ENCODE data around the gene KLHL8. TPM values are rescaled to one million over a fixed set of nuclear protein-coding genes. Genes with fewer than 3 reads are reported as not detected.

KLHL8 gene
- total RNA-seq, 1 donor from 2014 or later: 15.2 TPM

DNA sequence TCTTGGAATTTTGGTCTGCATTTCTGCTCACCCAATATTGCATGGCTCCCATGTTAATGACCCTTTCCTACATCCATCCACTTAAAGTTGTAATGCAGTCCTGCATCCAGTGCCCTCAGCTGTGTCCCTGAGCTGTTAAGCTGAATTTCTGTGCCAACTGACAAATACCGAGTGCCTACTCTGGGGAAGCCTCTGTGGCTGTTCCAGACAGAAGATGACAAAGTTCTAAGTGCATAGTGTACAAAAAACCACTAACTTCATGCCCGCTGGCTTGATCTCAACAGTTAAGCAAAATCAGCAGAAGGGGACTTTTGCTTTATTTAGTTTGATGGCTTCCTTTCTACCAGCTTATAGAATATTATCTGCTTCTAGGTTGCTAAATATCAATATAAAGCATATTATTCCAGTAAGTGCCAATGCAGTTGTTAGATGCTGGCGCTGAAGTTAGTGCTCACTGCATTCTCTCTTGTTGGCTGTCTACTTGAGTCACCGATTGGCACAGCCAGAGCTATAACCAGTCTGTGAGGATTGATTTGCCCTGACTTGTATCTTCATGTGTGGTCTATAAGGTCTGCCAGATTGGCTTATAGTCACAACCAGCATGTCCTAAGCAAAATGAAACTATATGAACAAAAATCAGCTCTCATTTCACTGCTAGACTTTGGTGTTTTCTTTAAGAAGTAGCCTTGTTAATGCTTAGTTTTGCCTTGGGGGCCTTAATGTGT lies 98.9 kb downstream of the KLHL8 start:
- peaks cover 10% of the 10 kb centered on the region for H3K4me1 Mint-ChIP-seq
- peaks cover 22% of the 10 kb centered on the region for H3K36me3 Mint-ChIP-seq
- no peaks in the 10 kb centered on the region for H3K9me3 Mint-ChIP-seq
- DNase-seq (ENCODE audit: low spot score in 2 of 2, unreplicated experiment in 2 of 2): no peak
- H3K4me3 Mint-ChIP-seq: no peak overlapping the region
- no peaks in the 10 kb centered on the region for H3K27me3 Mint-ChIP-seq (ENCODE audit: low read depth)
- TF ChIP-seq CTCF (IDR thresholded peaks at IDR 0.05; ENCODE audit: unreplicated experiment): no peak
- no peak overlapping the region for H3K27ac Mint-ChIP-seq

DNA sequence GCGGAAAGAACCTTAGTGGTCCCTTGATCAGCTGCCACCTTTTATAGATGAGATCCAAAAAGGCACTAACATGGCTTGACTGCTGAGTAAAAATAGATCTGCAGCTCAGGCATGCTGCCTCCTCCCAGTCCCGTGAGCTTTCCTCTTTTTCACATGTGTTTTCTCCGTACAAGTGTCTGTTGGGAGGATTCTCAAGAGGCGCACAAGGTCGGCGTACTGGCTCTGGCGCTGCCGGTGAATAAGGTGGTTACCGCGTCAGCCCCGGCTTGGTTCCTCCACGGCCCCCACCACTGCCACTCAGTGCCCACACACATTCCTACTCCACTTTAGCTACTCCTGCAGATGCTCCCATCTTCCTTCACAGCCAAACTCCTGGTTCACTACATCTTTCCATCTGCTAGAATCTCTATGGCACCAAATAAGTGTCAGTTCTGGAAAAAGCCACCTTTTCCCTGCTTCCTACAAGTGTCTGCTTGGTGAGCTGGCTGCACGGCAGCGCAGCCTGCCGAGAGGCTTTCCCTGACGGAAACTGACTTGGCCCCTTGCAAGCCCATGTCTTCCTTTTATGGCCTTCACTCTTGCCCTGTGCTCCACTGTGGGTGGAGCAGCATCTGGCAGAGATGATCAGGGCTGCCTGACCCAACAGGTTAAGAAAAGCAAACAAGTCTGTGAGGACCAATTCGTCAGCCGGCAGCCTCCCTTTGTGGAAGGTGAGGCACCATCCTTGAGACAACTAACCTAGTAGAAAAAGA lies 99.8 kb downstream of the KLHL8 start:
- H3K9me3 Mint-ChIP-seq: no peaks in the 10 kb centered on the region
- H3K27ac Mint-ChIP-seq: no peak overlapping the region
- H3K4me3 Mint-ChIP-seq: no peak overlapping the region
- peaks cover 10% of the 10 kb centered on the region for H3K4me1 Mint-ChIP-seq
- no peak for DNase-seq (ENCODE audit: low spot score in 2 of 2, unreplicated experiment in 2 of 2)
- H3K27me3 Mint-ChIP-seq (ENCODE audit: low read depth): no peaks in the 10 kb centered on the region
- no peak for TF ChIP-seq CTCF (IDR thresholded peaks at IDR 0.05; ENCODE audit: unreplicated experiment)
- peaks cover 17% of the 10 kb centered on the region for H3K36me3 Mint-ChIP-seq

GRCh38 chr4:87120010-87120409 lies 100.4 kb downstream of the KLHL8 start:
- DNase-seq (ENCODE audit: low spot score in 2 of 2, unreplicated experiment in 2 of 2): no peak
- Mint-ChIP-seq H3K4me1 (peaks cover 10% of the 10 kb centered on the region), H3K27me3 (ENCODE audit: low read depth) (no peaks in the 10 kb centered on the region), H3K36me3 (peaks cover 15% of the 10 kb centered on the region), H3K27ac (no peak overlapping the region), H3K9me3 (no peaks in the 10 kb centered on the region), H3K4me3 (no peak overlapping the region)
- TF ChIP-seq CTCF (IDR thresholded peaks at IDR 0.05; ENCODE audit: unreplicated experiment): no peak

GRCh38 chr4:87118826-87119225 lies 101.6 kb downstream of the KLHL8 start:
- H3K4me1 Mint-ChIP-seq: peaks cover 10% of the 10 kb centered on the region
- no peak overlapping the region for H3K27ac Mint-ChIP-seq
- no peak overlapping the region for H3K4me3 Mint-ChIP-seq
- H3K27me3 Mint-ChIP-seq (ENCODE audit: low read depth): no peaks in the 10 kb centered on the region
- no peaks in the 10 kb centered on the region for H3K9me3 Mint-ChIP-seq
- DNase-seq (ENCODE audit: low spot score in 2 of 2, unreplicated experiment in 2 of 2): no peak
- peaks cover 15% of the 10 kb centered on the region for H3K36me3 Mint-ChIP-seq
- TF ChIP-seq CTCF (IDR thresholded peaks at IDR 0.05; ENCODE audit: unreplicated experiment): no peak

DNA sequence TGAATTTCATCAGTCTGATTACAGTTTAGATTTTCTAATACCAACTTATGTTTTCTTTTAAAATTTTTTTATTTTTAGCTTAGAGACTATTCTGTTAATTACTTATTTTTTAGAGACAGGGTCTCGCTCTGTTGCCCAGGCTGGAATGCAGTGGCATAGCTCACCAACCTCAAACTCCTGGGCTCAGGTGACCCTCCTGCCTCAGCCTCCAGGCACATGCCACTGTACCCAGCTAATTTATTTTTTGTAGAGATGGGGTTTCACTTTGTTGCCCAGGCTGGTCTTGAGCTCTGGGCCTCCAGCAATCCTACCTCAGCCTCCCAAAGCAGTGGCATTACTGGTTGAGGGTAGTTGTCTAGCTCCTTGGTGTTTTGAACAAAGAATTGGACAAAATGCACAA lies 102.0 kb downstream of the KLHL8 start:
- Mint-ChIP-seq H3K9me3 (no peaks in the 10 kb centered on the region), H3K27me3 (ENCODE audit: low read depth) (no peaks in the 10 kb centered on the region), H3K27ac (no peak overlapping the region), H3K4me1 (peaks cover 10% of the 10 kb centered on the region), H3K36me3 (peaks cover 15% of the 10 kb centered on the region), H3K4me3 (no peak overlapping the region)
- no peak for TF ChIP-seq CTCF (IDR thresholded peaks at IDR 0.05; ENCODE audit: unreplicated experiment)
- DNase-seq (ENCODE audit: low spot score in 2 of 2, unreplicated experiment in 2 of 2): no peak

Measured in mesothelial cell of epicardium (in vitro differentiated cells).